KOPT-K1 (cell line): ENCODE data around the gene GLIS2.
A peak's percentile ranks its signal among the peaks of the same experiment; 100 is the strongest.
"Not testable (repeated sequence)": the region's sequence is repeated elsewhere in the genome, so short reads cannot be mapped to it uniquely, and the experiment has no call there.

Experiments
- H3K27ac ChIP-seq: fragments of 200-600 bp; sonication (generic); 2 replicates; pipeline ENCODE4 v1.5.1; 2016; ENCODE audit warnings: antibody characterized with exemption, mild to moderate bottlenecking, low read depth, low read length; ENCODE audit not compliant: poor library complexity, severe bottlenecking
- H3K36me3 ChIP-seq: fragments of 200-600 bp; sonication (generic); 2 replicates; pipeline ENCODE4 v1.5.1; 2017; ENCODE audit warnings: antibody characterized with exemption, mild to moderate bottlenecking, low read length, moderate library complexity; ENCODE audit not compliant: insufficient read depth
- H3K9me3 ChIP-seq: fragments of 200-600 bp; sonication (generic); 2 replicates; pipeline ENCODE4 v1.5.1; 2017; ENCODE audit warnings: antibody characterized with exemption, low read length, mild to moderate bottlenecking; ENCODE audit not compliant: insufficient read depth, poor library complexity, severe bottlenecking

The GLIS2 gene

GRCh38 chr16:4344300-4344982, 28.6 kb downstream of the GLIS2 start:
- H3K36me3 ChIP-seq: peaks cover 67% of the 10 kb centered on the region
- H3K27ac ChIP-seq, H3K9me3 ChIP-seq: not testable (repeated sequence)

- H3K36me3 ChIP-seq: peaks cover 61% of the 10 kb centered on the region
- no peak overlapping the region for H3K27ac ChIP-seq
- H3K9me3 ChIP-seq: peaks cover 8% of the 10 kb centered on the region
Observed at GRCh38 chr16:4344983-4345835, 29.3 kb downstream of the GLIS2 start.

- H3K9me3 ChIP-seq: peaks cover 8% of the 10 kb centered on the region
- H3K27ac ChIP-seq: no peak overlapping the region
- peaks cover 52% of the 10 kb centered on the region for H3K36me3 ChIP-seq
Observed at GRCh38 chr16:4345836-4346781, 30.2 kb downstream of the GLIS2 start.

- H3K27ac ChIP-seq: no peak overlapping the region
- peaks cover 44% of the 10 kb centered on the region for H3K36me3 ChIP-seq
- H3K9me3 ChIP-seq: peaks cover 8% of the 10 kb centered on the region
Observed at GRCh38 chr16:4347010-4347409, 31.1 kb downstream of the GLIS2 start.

- no peak overlapping the region for H3K27ac ChIP-seq
Observed at GRCh38 chr16:4347765-4348509, 32.1 kb downstream of the GLIS2 start.

GRCh38 chr16:4349332-4349731, 33.5 kb downstream of the GLIS2 start:
- Histone ChIP-seq H3K9me3 (peaks cover 5% of the 10 kb centered on the region), H3K27ac (no peak overlapping the region), H3K36me3 (peaks cover 46% of the 10 kb centered on the region)

More at GRCh38 chr16:4347765-4348509, 32.1 kb downstream of the GLIS2 start:
- peaks cover 42% of the 10 kb centered on the region for H3K36me3 ChIP-seq
- peaks cover 8% of the 10 kb centered on the region for H3K9me3 ChIP-seq

- H3K27ac ChIP-seq: peak overlapping the region; percentile 79
- H3K9me3 ChIP-seq: no peaks in the 10 kb centered on the region
- H3K36me3 ChIP-seq: peaks cover 55% of the 10 kb centered on the region
Observed at GRCh38 chr16:4350365-4350786, 34.5 kb downstream of the GLIS2 start.

- Histone ChIP-seq H3K9me3 (no peaks in the 10 kb centered on the region), H3K36me3 (peaks cover 49% of the 10 kb centered on the region), H3K27ac (peak within 1 kb of the TSS; percentile 79)
Observed at GRCh38 chr16:4350787-4351659, 35.2 kb downstream of the GLIS2 start, which contains the start of gene PAM16. PAM16 (minus strand) TSS chr16:4351321; CDS start chr16:4351234, 87 bp downstream.

- no peaks in the 10 kb centered on the region for H3K9me3 ChIP-seq
- no peak overlapping the region for H3K27ac ChIP-seq
- peaks cover 52% of the 10 kb centered on the region for H3K36me3 ChIP-seq
Observed at GRCh38 chr16:4351880-4352279, 36.0 kb downstream of the GLIS2 start.

- H3K27ac ChIP-seq: no peak overlapping the region
- no peaks in the 10 kb centered on the region for H3K9me3 ChIP-seq
- H3K36me3 ChIP-seq: peaks cover 51% of the 10 kb centered on the region
Observed at GRCh38 chr16:4352843-4353242, 37.0 kb downstream of the GLIS2 start.

GRCh38 chr16:4353675-4354074, 37.8 kb downstream of the GLIS2 start:
- H3K27ac ChIP-seq: no peak overlapping the region
- peaks cover 51% of the 10 kb centered on the region for H3K36me3 ChIP-seq
- H3K9me3 ChIP-seq: no peaks in the 10 kb centered on the region

GRCh38 chr16:4354512-4355409, 38.9 kb downstream of the GLIS2 start:
- H3K9me3 ChIP-seq: no peaks in the 10 kb centered on the region
- no peak overlapping the region for H3K27ac ChIP-seq
- H3K36me3 ChIP-seq: peaks cover 53% of the 10 kb centered on the region

- no peak overlapping the region for H3K27ac ChIP-seq
- H3K36me3 ChIP-seq: peaks cover 73% of the 10 kb centered on the region
- no peaks in the 10 kb centered on the region for H3K9me3 ChIP-seq
Observed at GRCh38 chr16:4356820-4357219, 41.0 kb downstream of the GLIS2 start.
